ENCODE measurements around the gene OFD1. TPM values are rescaled to one million over a fixed set of nuclear protein-coding genes. Genes with fewer than 3 reads are reported as not detected.

The OFD1 gene
- total RNA-seq, 1 donor from 2014 or later: 37.7 TPM

GRCh38 chrX:13748486-13748885 lies 13.9 kb downstream of the OFD1 start:
- no peaks in the 10 kb centered on the region for H3K4me1 Mint-ChIP-seq (ENCODE audit: unreplicated experiment)

GRCh38 chrX:13750204-13750603 lies 15.7 kb downstream of the OFD1 start:
- TF ChIP-seq CTCF (conservative IDR thresholded peaks at IDR 0.05): peak; percentile 69
- Mint-ChIP-seq H3K27me3 (no peaks in the 10 kb centered on the region), H3K36me3 (peaks cover 6% of the 10 kb centered on the region), H3K9me3 (no peaks in the 10 kb centered on the region), H3K4me3 (no peak overlapping the region), H3K4me1 (ENCODE audit: unreplicated experiment) (no peaks in the 10 kb centered on the region), H3K27ac (no peak overlapping the region)
- no peak for DNase-seq (ENCODE audit: extremely low spot score, unreplicated experiment)

More at GRCh38 chrX:13748486-13748885, 13.9 kb downstream of the OFD1 start:
- no peak for TF ChIP-seq CTCF (conservative IDR thresholded peaks at IDR 0.05)
- H3K36me3 Mint-ChIP-seq: peaks cover 6% of the 10 kb centered on the region
- no peak overlapping the region for H3K4me3 Mint-ChIP-seq
- no peaks in the 10 kb centered on the region for H3K9me3 Mint-ChIP-seq
- DNase-seq (ENCODE audit: extremely low spot score, unreplicated experiment): no peak
- no peak overlapping the region for H3K27ac Mint-ChIP-seq
- no peaks in the 10 kb centered on the region for H3K27me3 Mint-ChIP-seq

- Mint-ChIP-seq H3K9me3 (no peaks in the 10 kb centered on the region), H3K4me3 (no peak overlapping the region), H3K4me1 (ENCODE audit: unreplicated experiment) (no peaks in the 10 kb centered on the region), H3K27ac (no peak overlapping the region), H3K27me3 (no peaks in the 10 kb centered on the region), H3K36me3 (peaks cover 6% of the 10 kb centered on the region)
- TF ChIP-seq CTCF (conservative IDR thresholded peaks at IDR 0.05): no peak
- DNase-seq (ENCODE audit: extremely low spot score, unreplicated experiment): no peak
Measured at GRCh38 chrX:13750812-13751211, 16.3 kb downstream of the OFD1 start.

- H3K27me3 Mint-ChIP-seq: no peaks in the 10 kb centered on the region
- H3K4me1 Mint-ChIP-seq (ENCODE audit: unreplicated experiment): no peaks in the 10 kb centered on the region
- no peak overlapping the region for H3K27ac Mint-ChIP-seq
- DNase-seq (ENCODE audit: extremely low spot score, unreplicated experiment): no peak
- no peak overlapping the region for H3K4me3 Mint-ChIP-seq
- H3K36me3 Mint-ChIP-seq: peaks cover 6% of the 10 kb centered on the region
- H3K9me3 Mint-ChIP-seq: no peaks in the 10 kb centered on the region
- TF ChIP-seq CTCF (conservative IDR thresholded peaks at IDR 0.05): no peak
Measured at GRCh38 chrX:13752141-13752540, 17.6 kb downstream of the OFD1 start.

GRCh38 chrX:13752646-13753045 lies 18.1 kb downstream of the OFD1 start:
- Mint-ChIP-seq H3K36me3 (peaks cover 6% of the 10 kb centered on the region), H3K27me3 (no peaks in the 10 kb centered on the region), H3K9me3 (no peaks in the 10 kb centered on the region), H3K27ac (no peak overlapping the region), H3K4me1 (ENCODE audit: unreplicated experiment) (no peaks in the 10 kb centered on the region), H3K4me3 (no peak overlapping the region)
- DNase-seq (ENCODE audit: extremely low spot score, unreplicated experiment): no peak
- TF ChIP-seq CTCF (conservative IDR thresholded peaks at IDR 0.05): no peak

GRCh38 chrX:13754765-13755164 lies 20.2 kb downstream of the OFD1 start:
- peaks cover 10% of the 10 kb centered on the region for H3K36me3 Mint-ChIP-seq
- H3K27ac Mint-ChIP-seq: no peak overlapping the region
- H3K4me1 Mint-ChIP-seq (ENCODE audit: unreplicated experiment): no peaks in the 10 kb centered on the region
- no peaks in the 10 kb centered on the region for H3K9me3 Mint-ChIP-seq
- no peak overlapping the region for H3K4me3 Mint-ChIP-seq
- TF ChIP-seq CTCF (conservative IDR thresholded peaks at IDR 0.05): no peak
- H3K27me3 Mint-ChIP-seq: no peaks in the 10 kb centered on the region
- DNase-seq (ENCODE audit: extremely low spot score, unreplicated experiment): no peak
